ENCODE results near the gene GALM. TPM values are rescaled to one million over a fixed set of nuclear protein-coding genes. Genes with fewer than 3 reads are reported as not detected.

GALM gene
- total and polyA plus RNA-seq, 10 of the 15 experiments (the other 5 are each of a cell fraction or from before 2014, with no cell fraction given), result 1.1 to 4.0 (median 1.7) TPM

GRCh38 chr2:38660282-38660681, 5.6 kb upstream of the GALM start:
- Histone ChIP-seq H3K9ac (ENCODE audit: control insufficient read depth, insufficient read depth, low read length) (no peak overlapping the region), H3K36me3 (ENCODE audit: control insufficient read depth in 2 of 2, insufficient read depth in 2 of 2, low read length in 1 of 2) (no peaks in the 10 kb centered on the region), H4K20me1 (ENCODE audit: control insufficient read depth, insufficient read depth) (no peaks in the 10 kb centered on the region), H3K79me2 (ENCODE audit: control insufficient read depth, insufficient read depth, low read length) (no peaks in the 10 kb centered on the region), H3K4me3 (no peak overlapping the region), H2AFZ (ENCODE audit: control insufficient read depth, low read depth, low read length) (no peak overlapping the region), H3K27ac (ENCODE audit: control insufficient read depth, insufficient read depth) (no peak overlapping the region), H3K4me2 (ENCODE audit: control insufficient read depth, insufficient read depth) (no peak overlapping the region), H3K4me1 (ENCODE audit: control insufficient read depth, insufficient read depth, low read length) (peaks cover 20% of the 10 kb centered on the region), H3K9me3 (replicated peaks; ENCODE audit: control insufficient read depth, insufficient read depth, low read length) (no peaks in the 10 kb centered on the region), H3K27me3 (replicated peaks in 1 of 2; ENCODE audit: control insufficient read depth in 2 of 2, insufficient read depth in 2 of 2, low read length in 1 of 2) (no peaks in the 10 kb centered on the region)
- FAIRE-seq (no peak), DNase-seq (ENCODE audit: low read depth, low spot score) (no peak), ATAC-seq (no peak)
- ChIA-PET RAD21 (ENCODE audit: unreplicated experiment) (interaction anchor here (0.6 kb wide), 1 partner anchor 13 kb away, joined by 3 read pairs; no protein-coding TSS in a partner anchor), CTCF (interaction anchor here (1.2 kb wide), 1 partner anchor 12 kb away, joined by 4 read pairs; no protein-coding TSS in a partner anchor), SMC1A (ENCODE audit: uncharacterized antibody, unreplicated experiment) (interaction anchor here (0.8 kb wide), 1 partner anchor 23 kb away, joined by 4 read pairs; no protein-coding TSS in a partner anchor), POLR2A (no interaction called here)
- no TSS peak for BruUV-seq (replicated peaks)
- 98% methylated on average over 3 of the region's 3 CpGs for WGBS (ENCODE audit: insufficient coverage, insufficient replicate concordance, low lambda C conversion rate, missing lambda C conversion rate)
- intact Hi-C loops (cut with micrococcal nuclease; ENCODE audit: unreplicated experiment) (no loop called here), in situ Hi-C loops (cut with MboI) (no loop called here)
- no peak for TF ChIP-seq SUPT20H (IDR thresholded peaks at IDR 0.05; ENCODE audit: borderline replicate concordance, control insufficient read depth, low read depth, low read length)
- no peak for TF ChIP-seq GATAD2B (conservative IDR thresholded peaks at IDR 0.05; ENCODE audit: low read depth)
- TF ChIP-seq CBFB (IDR thresholded peaks at IDR 0.05; ENCODE audit: low read depth), result no peak
- TF ChIP-seq, protein P1, sequence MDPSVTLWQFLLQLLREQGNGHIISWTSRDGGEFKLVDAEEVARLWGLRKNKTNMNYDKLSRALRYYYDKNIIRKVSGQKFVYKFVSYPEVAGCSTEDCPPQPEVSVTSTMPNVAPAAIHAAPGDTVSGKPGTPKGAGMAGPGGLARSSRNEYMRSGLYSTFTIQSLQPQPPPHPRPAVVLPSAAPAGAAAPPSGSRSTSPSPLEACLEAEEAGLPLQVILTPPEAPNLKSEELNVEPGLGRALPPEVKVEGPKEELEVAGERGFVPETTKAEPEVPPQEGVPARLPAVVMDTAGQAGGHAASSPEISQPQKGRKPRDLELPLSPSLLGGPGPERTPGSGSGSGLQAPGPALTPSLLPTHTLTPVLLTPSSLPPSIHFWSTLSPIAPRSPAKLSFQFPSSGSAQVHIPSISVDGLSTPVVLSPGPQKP (IDR thresholded peaks at IDR 0.05; ENCODE audit: low read depth, low read length), result no peak
- no peak for TF ChIP-seq FOXM1 (IDR thresholded peaks at IDR 0.05; ENCODE audit: low read depth, low read length)
- TF ChIP-seq FOS (IDR thresholded peaks at IDR 0.05; ENCODE audit: borderline replicate concordance, extremely low read depth, insufficient read length), result no peak
- TF ChIP-seq NR2C1 (IDR thresholded peaks at IDR 0.05), result no peak
- TF ChIP-seq, protein P2, sequence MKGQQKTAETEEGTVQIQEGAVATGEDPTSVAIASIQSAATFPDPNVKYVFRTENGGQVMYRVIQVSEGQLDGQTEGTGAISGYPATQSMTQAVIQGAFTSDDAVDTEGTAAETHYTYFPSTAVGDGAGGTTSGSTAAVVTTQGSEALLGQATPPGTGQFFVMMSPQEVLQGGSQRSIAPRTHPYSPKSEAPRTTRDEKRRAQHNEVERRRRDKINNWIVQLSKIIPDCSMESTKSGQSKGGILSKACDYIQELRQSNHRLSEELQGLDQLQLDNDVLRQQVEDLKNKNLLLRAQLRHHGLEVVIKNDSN (IDR thresholded peaks at IDR 0.05; ENCODE audit: borderline replicate concordance, extremely low read length, insufficient read depth, low read depth, low read length), result no peak
- TF ChIP-seq USF2 (IDR thresholded peaks at IDR 0.05; ENCODE audit: borderline replicate concordance, low read depth, low read length), result no peak
- no peak for TF ChIP-seq PAX5 (IDR thresholded peaks at IDR 0.05; ENCODE audit: borderline replicate concordance, low read depth, low read length)
